GM23338 (cell line): ENCODE data around the gene NDST1. TPM values are rescaled to one million over a fixed set of nuclear protein-coding genes. Genes with fewer than 3 reads are reported as not detected.

ENCODE experiments used
- polyA plus RNA-seq: library from polyadenylated mRNA; unstranded; fragments of >200 nt; fragmentation: Nextera tagmentation; extraction: Ambion mirVana; gene quantifications from 2 replicates; pipeline ENCODE4 v1.2.1, GENCODE V29; 2016
- total RNA-seq: library from RNA; depleted of rRNA; stranded (reverse); fragments of >200 nt; shearing (Covaris generic); gene quantifications from 2 replicates; pipeline ENCODE4 v1.2.3, GENCODE V29; 2014; rRNA removed

Gene NDST1
- total and polyA plus RNA-seq, 2 experiments from 2014 or later = 7.3 to 85.0 TPM

Other genes starting within 250 kb of the NDST1 start
- gene CAMK2A, start 218.4 kb upstream of the NDST1 start, total RNA-seq = not detected in 2 replicates
- gene CAMK2A, start 218.4 kb upstream of the NDST1 start, polyA plus RNA-seq = 0.18 TPM in 1 of 2 replicates, not detected in the other
- 6.9 and 7.1 TPM in 2 replicates for gene ARSI, start 205.2 kb upstream of the NDST1 start, total RNA-seq
- gene ARSI, start 205.2 kb upstream of the NDST1 start, polyA plus RNA-seq = 0.99 and 1.6 TPM in 2 replicates
- 152 and 165 TPM in 2 replicates for gene TCOF1, start 150.4 kb upstream of the NDST1 start, total RNA-seq
- gene TCOF1, start 150.4 kb upstream of the NDST1 start, polyA plus RNA-seq = 83.4 and 86.8 TPM in 2 replicates
- gene CD74, start 95.2 kb upstream of the NDST1 start, total RNA-seq = 49.8 and 54.8 TPM in 2 replicates
- 98.4 and 105 TPM in 2 replicates for gene CD74, start 95.2 kb upstream of the NDST1 start, polyA plus RNA-seq
- gene RPS14, start 58.4 kb upstream of the NDST1 start, total RNA-seq = 1,443 and 1,506 TPM in 2 replicates
- 2,790 and 2,911 TPM in 2 replicates for gene RPS14, start 58.4 kb upstream of the NDST1 start, polyA plus RNA-seq
- gene SYNPO, start 132.5 kb downstream of the NDST1 start, total RNA-seq = 1.3 and 3.0 TPM in 2 replicates
- 0.16 and 0.38 TPM in 2 replicates for gene SYNPO, start 132.5 kb downstream of the NDST1 start, polyA plus RNA-seq
- gene MYOZ3, start 153.1 kb downstream of the NDST1 start, total RNA-seq = 13.8 and 26.4 TPM in 2 replicates
- 10.9 and 12.7 TPM in 2 replicates for gene MYOZ3, start 153.1 kb downstream of the NDST1 start, polyA plus RNA-seq
- 30.7 and 32.3 TPM in 2 replicates for gene RBM22, start 192.9 kb downstream of the NDST1 start, total RNA-seq
- gene RBM22, start 192.9 kb downstream of the NDST1 start, polyA plus RNA-seq = 20.3 and 23.4 TPM in 2 replicates